NCI-H1048 (cell line): ENCODE results near the gene SCNM1.

Experiments used
- DNase-seq: peaks from one replicate; lab custom pipeline; 2025; lab: John Stamatoyannopoulos, UW

Gene SCNM1, protein sequence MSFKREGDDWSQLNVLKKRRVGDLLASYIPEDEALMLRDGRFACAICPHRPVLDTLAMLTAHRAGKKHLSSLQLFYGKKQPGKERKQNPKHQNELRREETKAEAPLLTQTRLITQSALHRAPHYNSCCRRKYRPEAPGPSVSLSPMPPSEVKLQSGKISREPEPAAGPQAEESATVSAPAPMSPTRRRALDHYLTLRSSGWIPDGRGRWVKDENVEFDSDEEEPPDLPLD

DNA sequence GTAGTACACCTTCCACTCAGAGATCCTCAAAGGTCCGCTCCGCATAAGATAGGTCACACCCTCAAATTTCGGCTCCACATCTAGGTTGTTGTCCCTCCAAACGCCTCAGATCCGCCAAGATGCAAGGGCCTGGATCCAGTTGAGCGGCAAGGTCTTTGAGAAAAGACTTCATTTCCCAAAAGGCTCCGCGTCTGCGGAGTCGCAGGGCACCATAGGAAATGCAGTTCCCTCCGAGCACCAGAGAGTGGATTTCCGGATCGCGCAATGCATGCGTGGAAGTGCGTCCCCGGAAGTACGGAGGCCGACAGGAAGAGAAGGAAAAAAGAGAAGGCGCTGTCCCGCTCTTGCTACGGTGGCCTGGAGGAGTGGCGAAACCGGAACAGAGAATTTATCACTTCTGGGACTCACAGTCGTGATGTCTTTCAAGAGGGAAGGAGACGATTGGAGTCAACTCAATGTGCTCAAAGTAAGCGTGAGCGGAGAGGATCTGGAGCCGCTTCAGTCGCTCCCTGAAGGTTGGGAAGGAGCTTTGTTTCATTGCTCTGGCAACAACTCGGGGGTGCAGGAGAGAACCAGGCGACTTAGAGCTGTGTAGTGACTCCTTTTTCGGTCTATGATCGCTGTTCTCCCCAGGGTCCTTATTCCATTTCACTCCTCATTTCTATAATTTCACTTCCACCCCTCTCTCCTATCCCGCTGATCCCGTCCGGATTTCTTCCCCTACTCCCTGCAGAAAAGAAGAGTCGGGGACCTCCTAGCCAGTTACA, at the start of gene SCNM1, which contains the start of gene LYSMD1:
Gene SCNM1 (plus strand): TSS at position 407 of the 767 bp plus-strand sequence. CDS start 9 bp downstream, at position 416.
Gene LYSMD1 (minus strand): TSS at position 165 of the 767 bp plus-strand sequence. CDS start 644 bp downstream, outside the sequence.
- DNase-seq = peak; percentile 98

DNA sequence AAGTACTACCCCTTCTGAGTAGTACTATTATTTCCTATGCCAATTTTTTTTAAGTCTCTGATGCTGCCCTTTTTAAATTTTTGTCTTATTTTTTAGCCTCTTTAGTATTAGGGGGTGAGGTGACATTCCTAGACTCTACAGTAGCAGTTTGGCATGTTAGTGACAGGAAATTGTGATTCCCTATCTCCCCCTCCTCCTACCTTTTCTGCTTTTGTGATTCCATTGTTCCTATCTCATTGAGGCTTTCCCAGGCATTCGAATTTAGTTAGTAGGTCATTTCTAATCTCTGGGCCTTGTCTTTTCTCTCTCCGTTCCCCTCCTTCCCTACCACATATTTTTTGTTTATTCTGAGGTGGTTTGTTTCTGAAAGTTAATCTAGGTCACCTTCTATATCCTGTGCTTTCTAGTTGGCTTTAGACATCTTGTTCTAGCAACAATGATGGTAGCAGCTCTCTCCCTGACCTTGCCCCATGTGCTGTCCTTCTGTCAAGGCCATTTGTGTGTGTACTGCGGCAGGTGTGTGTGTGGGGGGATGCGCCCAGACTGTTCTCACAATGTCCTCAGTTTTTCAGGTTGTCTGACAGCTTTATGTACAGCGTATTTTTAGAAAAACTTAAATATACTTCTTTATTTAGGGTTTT, 41.1 kb upstream of the SCNM1 start:
- DNase-seq = no peak

DNA sequence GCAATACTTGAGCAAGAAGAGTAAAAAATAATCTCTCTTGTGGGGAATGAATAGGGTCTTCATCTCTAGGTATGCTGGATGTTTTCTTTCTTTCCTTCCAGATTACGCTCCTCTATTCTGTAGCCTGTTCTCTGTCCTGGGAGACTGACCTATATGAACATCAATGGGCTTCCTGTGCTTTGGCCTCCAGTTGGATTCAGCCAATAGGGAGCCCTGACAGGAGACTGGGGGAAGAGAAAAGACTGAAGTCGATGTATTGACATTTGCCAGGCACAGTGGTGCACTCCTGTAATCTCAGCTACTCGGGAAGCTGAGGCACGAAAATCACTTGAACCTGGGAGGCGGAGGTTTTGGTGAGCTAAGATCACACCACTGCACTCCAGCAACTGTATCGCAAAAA, 37.1 kb upstream of the SCNM1 start:
- DNase-seq = no peak

DNA sequence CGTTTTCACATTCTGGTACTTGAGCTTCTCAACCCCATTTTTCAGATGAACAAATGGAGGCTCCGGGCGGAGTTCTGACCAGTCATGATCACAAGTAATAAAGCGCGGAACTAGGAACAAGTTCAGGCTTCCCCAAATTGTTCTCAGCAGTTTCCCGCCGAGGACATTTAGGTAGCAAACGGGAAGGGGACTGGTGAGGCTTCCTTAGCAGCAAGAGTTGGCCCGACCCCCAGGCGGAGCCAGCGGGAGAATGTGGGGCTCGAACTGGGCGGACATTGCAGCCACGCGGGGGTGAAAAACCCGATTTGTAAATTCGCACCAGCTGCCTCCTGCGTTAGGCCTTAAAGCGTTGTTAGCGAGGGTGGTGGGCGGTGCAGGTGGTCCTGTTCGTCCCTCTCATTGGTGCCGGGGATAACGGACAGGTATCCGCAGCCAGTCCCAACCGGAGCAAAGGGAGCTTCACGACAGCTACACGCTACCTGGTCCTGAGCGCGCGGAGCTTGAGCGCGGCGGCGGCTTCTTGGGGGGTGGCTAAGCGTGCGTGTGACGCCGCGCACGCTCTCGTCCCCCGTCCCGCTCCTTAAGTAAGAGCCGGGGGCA, 34.9 kb upstream of the SCNM1 start:
- no peak for DNase-seq

DNA sequence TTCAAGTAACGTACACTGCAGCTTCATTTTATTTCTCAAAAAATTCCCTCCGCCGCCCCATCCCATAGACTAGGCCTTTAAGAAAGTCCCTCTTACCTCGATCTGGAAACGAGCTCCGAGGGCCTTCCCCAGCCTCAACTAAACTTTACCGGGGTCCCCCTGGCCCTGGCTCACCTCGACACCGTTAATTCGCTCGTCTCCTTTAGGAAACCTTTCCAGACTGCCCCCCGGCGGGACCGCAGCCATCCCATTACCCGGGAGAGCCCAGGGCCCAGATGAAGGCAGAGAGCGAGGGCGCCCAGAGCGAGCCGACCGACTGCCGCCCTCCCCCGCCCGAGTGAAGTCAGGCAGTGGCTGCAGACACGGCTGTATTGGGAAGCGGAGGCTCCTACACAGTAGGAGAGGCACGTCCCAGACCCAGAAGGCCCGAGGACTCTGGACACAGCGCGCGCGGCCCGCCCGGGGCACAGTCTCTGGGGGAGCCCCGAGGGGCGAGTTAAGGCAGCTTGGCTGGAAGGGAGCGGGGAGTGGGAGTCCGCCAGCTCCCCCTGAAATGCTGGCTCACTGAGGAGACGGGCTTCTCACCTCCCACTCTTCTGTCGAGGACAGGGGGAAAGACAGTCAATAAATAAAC, 34.1 kb upstream of the SCNM1 start:
- no peak for DNase-seq

DNA sequence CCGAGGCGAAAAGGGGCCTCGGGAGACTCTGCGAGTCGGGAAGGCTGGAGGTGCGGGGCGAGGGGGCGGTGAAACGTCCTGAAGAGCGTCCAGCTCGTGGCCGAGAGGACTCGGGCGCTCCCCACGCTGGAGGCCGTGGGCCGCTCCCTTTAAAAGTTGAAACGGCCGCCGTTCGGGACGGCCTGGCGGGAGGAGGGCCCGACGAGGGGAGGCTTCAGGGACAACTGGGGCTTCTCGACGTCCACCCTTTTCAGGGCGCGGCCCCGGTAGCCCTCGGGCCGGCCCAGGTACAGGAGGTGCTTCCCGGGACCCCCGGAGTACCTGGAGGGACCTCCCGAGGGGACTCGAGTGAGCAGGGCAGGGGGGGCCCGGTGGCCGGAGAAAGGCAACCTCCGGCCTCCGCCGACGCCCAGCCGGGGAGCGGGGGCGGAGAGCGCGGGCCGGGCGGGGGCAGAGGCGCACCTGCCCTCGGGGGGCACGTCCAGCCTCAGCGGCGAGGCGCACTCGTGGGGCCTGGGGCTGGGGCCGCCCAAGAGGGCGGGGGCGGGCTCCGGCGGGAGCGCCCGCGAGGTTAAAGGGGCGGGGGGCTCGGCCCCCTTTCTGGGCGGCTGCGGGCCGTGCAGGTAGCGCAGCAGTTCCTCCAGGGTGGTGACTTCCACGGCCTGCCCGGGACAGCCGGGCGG, 33.5 kb upstream of the SCNM1 start:
- no peak for DNase-seq

DNA sequence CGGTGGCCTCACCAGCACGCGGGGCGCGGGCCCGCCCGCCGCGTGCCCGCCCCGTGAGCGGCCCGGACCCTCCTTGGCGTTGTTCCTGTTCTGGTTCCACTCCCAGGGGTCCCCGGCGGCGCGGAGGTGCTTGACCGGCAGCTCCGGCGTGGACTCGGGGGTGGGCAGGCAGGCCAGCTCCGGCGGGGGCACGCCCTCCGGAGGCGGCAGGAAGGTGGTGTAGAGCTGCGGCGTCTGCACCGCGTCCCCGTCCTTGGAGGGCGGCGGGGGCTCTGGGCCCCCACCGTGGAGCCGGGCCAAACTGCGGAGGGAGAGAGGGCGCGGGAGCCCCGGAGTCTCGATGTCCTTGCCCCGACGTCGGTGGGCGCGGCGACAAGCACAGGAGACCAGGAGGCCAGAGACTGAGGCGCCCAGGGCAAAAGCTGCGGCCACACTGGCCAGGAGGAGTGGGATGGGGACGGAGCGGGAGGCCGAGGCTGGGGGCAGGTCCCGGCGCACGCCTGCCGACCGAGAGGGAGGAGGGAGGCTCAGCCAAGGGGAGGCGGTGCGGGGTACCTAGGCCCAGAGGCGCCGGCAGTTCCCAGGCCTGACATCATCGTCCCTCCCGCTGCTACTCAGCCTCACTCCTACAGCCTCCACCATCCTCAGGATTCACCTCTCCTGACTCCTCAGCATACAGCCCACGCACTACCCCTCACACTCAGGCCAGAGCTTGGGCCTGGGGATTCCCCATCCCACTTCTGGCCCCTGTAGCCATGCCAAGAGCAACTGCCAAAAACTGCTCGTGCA, 32.7 kb upstream of the SCNM1 start:
- DNase-seq = no peak

DNA sequence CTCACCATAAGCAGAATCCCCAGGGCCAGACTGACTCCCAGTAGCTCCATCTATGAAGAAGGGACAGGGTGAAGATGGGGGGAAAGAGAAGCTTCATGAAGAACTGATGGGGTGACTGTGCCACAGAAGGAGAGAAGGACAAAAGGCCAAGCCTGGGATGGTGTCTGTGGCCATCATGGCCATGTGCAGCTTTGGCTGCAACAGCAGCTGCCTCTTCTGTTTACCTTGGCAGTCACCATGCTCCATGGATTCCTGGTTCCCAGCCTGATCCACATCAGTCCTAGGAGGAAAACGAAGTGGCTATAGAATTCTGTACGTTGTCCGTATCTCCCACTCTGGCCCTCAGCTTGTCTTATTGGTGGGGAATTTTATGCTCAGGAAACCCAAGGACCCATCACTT, 31.5 kb upstream of the SCNM1 start:
- DNase-seq = no peak

DNA sequence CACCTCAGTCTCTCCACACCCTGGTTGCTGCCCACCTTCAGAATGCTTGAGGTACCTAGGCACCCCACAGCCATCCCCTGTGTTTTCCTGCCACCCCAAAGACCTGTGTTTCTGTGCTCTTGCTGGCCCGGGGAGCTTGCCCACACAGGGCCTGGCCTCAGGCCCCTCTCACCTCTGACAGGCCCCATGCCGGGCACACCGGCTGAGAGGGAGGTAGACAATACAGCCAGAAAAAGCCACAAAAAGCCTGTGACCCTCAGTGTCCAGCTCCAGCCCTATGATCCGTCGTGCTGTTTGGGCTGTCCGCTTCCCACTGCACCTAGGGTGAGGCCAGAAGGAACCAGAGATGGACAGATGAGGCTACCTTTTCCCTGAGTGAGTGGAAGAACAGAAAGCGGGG, 31.0 kb upstream of the SCNM1 start:
- no peak for DNase-seq

DNA sequence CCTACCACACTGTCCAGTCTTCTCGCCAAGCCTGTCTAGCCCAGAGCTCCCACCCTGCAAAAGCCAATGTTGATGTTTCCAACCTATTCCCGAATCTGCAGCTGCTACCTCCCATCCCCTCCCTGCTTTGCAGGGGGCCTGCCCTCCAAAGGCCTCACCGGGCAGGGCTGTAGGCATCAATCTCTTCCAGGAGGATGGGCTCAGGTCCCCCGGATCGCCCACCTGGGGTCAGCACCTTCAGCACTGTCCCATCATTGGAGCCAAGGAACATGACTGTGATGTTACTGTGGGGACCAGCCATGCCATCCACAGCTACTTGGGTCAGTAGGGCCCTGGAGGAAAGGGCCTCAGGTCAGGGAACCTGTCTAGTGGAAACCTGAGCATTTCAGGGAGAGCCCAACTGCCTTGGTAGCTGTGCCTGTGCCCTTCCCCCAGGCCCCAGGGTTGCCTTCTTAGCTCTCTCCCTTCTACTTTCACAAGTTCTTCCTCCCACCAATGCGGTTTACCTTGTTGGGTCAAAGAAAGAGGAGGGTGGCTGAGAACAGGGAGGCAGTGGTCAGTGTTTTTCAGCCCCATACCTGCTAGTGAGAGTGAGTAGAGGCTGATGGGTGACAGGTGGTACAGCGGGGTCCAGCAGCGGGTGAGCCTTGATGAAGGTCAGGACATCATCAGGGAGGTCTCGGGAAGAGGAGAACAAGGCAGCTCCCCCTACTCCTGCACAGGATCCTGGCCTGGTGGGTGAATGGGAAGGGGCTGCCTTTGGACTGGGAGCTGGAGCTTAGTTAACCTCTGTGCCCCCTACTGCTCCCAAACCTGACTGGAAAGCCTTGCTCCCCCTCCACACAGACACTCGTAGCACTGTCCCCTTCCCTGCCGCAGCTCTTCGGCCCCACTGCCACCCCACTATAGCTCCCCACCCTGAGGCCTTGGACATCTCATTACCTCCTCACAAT, 30.2 kb upstream of the SCNM1 start:
- no peak for DNase-seq

DNA sequence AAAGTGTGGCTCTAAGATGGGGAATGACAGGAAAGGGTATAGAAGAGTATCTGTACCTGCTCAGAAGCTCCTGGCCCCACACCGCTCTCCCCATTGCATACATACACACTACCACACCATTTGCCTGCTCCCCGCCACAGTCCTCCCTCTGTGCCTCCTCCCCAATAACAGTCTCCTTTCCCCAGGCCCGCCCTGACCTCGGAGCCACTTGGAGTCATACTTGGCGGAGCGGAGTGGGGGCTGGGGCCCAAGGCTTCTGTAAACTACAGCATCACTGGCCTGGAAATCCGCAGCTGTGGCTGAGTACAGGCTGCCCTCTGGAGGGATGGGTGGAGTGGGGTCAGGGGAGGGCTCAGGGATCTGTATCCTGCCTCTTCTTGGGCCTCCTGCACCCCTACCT, 28.2 kb upstream of the SCNM1 start:
- no peak for DNase-seq

DNA sequence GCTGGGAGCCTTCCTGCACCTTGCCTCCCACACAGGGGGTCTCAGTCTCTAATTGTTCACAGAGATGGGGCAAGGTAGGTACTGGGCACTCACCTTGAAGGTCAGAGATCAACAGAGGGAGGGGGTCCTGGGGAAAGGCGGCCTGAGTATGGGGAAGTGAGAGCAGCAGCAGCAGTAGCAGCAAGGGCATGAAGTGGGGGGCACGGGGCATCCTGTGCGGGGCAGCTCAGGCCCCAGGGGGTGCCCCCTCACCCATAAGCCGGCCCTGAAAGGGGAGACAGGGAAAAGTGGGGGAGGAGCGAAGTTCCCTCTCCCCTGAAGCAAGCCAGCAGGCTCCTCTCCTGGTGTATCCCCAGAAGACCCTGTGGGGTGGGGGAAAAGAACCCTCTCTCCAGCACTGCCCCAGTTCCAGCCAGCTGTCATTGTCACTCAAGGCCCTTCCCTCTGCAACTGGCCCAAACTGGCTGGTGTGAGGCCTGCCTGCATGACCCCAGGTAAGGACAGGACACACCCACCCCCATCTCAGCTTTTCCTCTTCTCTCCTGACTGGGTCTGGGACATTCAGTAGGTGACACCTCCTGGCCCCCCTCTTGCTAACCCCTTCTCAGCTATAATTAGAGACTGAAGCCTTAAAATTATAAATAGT, 23.4 kb upstream of the SCNM1 start:
- DNase-seq = no peak

DNA sequence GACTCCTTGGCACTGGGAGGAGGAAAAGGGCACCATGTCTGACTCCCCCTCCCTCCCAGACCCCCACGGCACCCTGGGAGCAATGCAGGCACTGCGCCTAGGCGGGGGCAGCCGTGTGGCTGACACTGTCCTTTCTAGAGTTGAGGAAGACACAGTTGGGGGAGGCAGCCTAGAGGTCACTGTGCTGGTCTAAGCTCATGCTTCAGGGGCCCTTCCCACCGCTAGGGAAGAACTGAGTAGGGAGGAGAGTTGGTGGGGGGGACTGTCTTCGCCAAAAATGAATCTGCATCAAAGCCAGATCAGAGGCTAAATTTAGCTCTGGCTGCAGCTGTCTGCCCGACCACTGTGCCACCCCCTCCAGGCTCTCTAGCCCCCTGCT, 22.9 kb upstream of the SCNM1 start:
- DNase-seq = no peak

DNA sequence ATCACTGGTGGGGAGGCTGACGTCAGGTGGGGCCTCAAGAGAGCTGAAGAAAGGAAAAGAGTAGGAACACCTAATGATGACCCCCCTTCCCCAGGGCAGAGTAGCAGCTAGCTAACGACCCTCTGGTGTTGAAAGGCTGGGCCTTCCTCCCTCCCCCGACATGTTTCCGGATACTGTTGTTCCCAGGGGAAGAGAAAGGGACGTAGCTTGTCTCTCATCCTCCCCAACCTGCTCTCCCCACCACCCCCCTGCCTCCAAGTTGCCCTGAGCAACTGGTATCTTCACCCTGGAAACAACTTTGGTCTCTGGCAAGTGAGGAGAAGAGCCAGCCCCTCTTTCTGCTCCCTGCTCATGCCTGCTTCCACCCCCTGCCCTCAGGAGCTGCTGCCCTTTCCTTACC, 22.0 kb upstream of the SCNM1 start:
- no peak for DNase-seq

DNA sequence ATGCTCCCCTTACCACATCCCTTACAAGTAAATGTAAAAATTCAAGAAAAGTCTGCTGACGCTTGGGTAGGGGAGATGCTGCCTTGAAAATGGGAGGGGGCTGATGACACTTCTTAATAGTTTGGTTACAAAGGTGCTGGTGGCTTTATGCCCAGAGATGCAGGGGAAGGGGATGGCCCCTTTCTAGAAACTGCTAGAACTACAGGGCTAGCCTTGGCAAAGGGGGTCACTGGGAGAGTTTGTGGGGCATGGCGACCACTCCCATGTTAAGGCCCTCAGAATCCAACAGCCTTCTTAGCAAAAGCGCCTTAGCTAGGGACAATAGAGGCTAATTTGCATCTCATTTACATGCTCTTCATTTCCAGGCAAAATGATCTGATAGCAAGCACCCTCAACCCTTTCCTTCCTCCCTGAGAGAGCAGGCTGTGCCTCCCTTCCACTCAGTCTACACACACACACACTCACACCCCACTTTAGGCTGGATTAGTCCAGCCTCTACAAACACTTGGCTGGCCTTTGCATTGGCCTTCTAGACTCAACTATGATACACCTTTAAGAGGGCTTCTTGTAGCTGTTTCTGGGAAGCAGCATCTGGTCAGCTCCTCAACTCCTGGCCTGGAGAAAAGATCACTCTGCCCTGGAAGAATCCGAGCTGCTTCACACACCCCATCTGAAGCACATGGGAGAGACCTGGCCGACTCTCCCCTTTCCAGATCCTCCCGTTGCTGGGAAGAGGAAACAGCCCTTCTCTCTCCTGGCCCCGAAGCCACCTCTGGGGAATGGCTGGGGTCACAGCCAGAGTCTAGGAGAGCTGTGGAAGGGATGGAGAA, 21.3 kb upstream of the SCNM1 start:
- no peak for DNase-seq

DNA sequence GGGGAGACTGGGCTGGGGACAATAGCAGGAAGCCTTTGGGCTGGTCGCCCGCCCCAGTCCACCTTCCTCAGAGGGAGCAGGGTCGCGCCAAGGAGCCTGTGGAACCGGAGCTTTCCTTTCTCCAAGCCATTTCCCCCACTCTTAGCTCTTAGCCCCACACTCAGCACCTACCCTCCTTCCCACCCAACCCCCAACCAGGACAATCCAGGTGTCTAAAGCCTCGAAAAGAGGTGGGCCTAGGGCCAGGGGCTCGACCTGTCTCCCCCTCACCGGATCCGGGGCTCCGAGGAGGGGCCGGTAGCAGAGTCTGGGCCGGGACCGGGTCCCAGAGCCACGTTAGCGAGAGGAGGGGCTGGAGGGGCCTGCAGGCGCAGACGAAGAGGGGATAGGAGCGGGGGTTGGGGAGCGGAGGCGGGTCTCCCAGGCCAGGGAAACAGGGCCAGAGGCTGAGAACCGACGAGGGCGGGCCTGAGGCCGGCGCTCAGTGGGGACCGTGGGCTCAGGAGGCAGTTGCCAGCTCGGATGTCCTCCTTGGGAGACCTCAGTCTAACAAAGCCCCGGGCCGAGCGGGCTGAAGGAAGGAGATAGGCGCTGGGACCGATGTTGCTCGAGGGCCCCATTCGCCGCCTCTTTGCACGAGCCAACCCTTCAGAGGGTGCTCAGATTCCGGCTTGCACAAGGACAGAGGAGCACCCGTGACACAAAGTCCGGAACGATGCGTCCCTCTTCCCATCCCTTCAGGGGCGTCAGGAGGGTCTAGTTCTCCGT, 20.5 kb upstream of the SCNM1 start:
- no peak for DNase-seq

DNA sequence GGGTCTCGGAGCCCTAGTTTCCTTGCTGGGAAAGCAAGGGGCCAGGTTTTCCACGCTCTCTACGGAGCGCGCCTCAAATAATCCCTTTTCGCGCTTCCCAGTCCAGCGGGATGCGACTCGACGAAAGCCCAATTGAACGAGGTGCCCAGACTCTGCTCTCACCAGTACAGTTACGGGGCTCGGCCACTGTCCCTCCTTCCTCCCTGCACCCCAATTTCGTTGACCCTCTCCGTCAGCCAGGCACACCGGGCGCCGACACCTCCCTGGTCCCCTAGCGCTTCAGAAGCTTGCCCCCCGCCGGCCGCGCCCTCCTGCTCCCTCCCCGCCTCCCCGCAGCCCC, 19.9 kb upstream of the SCNM1 start:
- DNase-seq = no peak
